ENCODE data around the gene TTC31.

The TTC31 gene

GRCh38 chr2:74524005-74524404 lies 41.1 kb downstream of the TTC31 start:
- no peak for DNase-seq (ENCODE audit: low spot score)
- in situ Hi-C loops (cut with MboI; ENCODE audit: low pct_unique_long_range_greater_than_20kb, low sequenced_read_pairs, unreplicated experiment): no loop called here
- TF ChIP-seq CTCF (IDR thresholded peaks at IDR 0.05; ENCODE audit: extremely low read depth, insufficient read depth, missing control alignments): no peak

DNA sequence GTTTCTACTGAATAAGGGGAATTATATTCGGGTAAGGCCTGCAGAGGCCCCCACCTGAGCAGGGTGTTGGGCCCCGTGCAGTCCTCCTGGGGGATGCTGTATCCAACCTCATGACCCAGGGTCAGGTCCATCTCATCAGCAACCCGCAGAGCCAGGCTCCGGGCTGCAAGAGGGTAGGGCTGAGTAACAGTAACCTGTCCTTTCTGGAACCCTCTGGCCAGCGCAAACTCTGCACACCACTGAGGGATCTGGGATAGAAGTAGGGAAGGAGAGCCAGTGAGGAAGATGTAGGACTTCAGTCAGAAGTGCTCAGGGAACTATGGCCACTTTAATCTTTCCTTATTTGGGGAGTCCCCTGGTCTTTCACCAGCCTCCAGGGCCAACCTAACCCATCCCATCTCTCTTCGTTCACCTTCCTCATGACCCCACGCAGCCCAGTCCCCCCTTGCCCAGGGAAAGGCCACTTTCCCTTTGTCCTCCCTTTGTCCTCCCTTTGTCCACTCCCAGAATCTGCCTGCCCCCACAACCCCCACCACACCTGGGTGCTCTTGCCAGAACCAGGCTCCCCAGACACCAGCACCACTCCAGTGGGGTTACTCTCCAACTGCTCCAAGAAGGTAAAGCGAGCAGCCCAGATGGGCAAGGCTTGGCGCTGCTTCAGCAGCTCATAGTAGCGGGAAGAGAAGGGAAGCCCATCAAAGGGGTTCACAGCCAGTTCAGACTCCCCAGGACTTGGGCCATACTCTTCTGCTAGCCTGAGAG lies 42.3 kb downstream of the TTC31 start:
- in situ Hi-C loops (cut with MboI; ENCODE audit: low pct_unique_long_range_greater_than_20kb, low sequenced_read_pairs, unreplicated experiment): no loop called here
- DNase-seq (ENCODE audit: low spot score): no peak
- TF ChIP-seq CTCF (IDR thresholded peaks at IDR 0.05; ENCODE audit: extremely low read depth, insufficient read depth, missing control alignments): no peak

- in situ Hi-C loops (cut with MboI; ENCODE audit: low pct_unique_long_range_greater_than_20kb, low sequenced_read_pairs, unreplicated experiment): no loop called here
- DNase-seq (ENCODE audit: low spot score): peak; percentile 75
Measured at GRCh38 chr2:74525717-74526648, 43.1 kb downstream of the TTC31 start, which contains the start of gene DQX1. TSS of gene DQX1 (minus strand) at chr2:74526231. CDS start at chr2:74525729, 502 bp downstream.

GRCh38 chr2:74526649-74527230 lies 43.9 kb downstream of the TTC31 start:
- TF ChIP-seq CTCF (IDR thresholded peaks at IDR 0.05; ENCODE audit: extremely low read depth, insufficient read depth, missing control alignments): no peak
- no peak for DNase-seq (ENCODE audit: low spot score)
- in situ Hi-C loops (cut with MboI; ENCODE audit: low pct_unique_long_range_greater_than_20kb, low sequenced_read_pairs, unreplicated experiment): no loop called here

More at GRCh38 chr2:74525717-74526648, 43.1 kb downstream of the TTC31 start, which contains the start of gene DQX1:
- no peak for TF ChIP-seq CTCF (IDR thresholded peaks at IDR 0.05; ENCODE audit: extremely low read depth, insufficient read depth, missing control alignments)

DNA sequence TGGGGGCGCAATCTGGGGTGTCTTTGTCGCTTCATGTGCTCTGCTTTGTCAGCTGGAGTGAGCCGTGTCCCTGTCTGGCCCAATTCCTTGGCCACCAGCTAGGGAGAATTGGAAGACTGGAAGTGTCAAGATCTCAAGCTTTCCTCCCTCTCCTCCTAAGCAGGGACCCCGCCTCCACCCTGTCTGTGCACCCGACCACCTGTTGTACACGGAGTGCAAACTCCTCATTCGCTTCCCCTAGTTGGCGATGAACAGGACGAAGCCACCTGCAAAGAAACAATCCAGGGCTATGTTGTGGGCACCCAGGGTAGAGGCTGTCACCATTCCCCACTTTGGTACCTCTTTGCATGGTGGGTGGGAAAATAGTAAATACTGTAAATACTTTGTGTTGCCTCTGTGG lies 44.9 kb downstream of the TTC31 start:
- no peak for TF ChIP-seq CTCF (IDR thresholded peaks at IDR 0.05; ENCODE audit: extremely low read depth, insufficient read depth, missing control alignments)
- no peak for DNase-seq (ENCODE audit: low spot score)
- in situ Hi-C loops (cut with MboI; ENCODE audit: low pct_unique_long_range_greater_than_20kb, low sequenced_read_pairs, unreplicated experiment): no loop called here

- in situ Hi-C loops (cut with MboI; ENCODE audit: low pct_unique_long_range_greater_than_20kb, low sequenced_read_pairs, unreplicated experiment): no loop called here
- TF ChIP-seq CTCF (IDR thresholded peaks at IDR 0.05; ENCODE audit: extremely low read depth, insufficient read depth, missing control alignments): peak; percentile 22
- no peak for DNase-seq (ENCODE audit: low spot score)
Measured at GRCh38 chr2:74528600-74529356, 45.9 kb downstream of the TTC31 start.
